ENCODE measurements around the gene CIBAR2.

The CIBAR2 gene

DNA sequence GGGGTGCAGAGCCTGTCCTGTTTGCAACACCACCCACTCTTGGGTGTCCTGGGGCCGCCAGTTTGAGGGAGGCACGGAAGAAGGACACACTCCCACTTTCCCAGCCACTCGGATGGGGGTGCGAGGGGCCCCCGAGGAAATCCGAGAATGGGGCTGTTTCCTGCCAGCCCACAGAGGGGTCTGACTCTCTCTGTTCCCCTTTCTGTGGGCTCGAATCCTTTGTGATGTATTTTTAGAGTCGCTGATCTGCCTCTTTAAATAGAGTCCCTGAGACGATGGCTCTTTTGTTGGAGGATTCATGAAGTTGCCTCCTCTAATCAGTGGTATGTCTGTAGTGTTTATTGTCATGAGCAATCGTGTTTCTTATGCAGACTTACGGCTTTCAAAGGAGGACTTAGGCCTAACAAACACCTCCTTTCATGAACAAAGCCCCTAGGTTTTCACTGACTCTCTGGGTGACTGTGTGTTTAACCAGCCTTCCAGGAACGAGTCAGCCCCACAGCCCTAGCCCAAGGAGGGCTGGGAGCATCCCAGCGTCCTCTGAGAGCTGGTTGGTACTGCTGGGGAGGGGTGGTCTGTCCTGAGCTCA, 29.1 kb downstream of the CIBAR2 start:
- no peak for DNase-seq (ENCODE audit: low read depth, low spot score)

DNA sequence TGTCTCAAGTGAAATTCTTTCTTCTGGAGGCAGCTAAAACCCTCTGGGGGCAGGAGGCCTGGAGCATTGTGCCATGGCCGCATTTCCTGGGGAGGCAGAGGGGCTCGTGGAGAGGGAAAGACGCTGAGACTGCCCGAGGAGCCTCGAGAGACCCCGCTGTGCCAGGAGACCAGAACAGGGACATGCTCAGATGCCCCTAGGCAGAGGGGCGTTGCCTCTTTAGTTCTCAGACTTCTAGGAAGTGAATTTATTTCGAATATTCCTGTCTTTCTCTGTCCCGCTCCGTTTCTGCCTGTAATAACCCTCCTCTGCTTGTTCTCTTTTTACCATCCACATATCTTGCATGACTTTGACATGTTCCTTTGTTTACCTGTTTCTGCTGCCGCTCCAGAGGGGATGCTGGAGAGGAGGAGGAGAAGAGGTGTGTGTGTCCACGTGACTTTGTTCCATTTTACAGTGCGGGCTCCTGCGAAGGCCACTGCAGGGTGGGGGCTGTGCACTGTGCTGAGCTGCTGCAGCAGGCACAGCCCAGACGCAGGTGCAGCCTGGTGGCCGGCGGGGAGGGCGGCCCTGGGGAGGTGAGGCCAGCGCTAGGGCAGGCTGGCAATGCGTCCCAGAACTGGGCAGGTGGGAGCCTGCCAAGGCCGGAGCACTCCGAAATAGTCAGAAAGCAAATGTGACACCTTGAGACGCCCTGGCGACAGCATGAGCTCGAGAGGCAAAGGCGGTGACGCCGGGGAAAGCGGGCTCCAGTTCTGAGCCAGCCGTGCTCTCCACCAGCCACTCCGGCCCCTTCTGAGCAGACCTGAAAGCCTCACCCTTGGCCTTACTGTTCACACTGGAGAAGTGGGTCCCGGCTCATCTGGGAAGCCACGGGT, 29.9 kb downstream of the CIBAR2 start:
- no peak for DNase-seq (ENCODE audit: low read depth, low spot score)

DNA sequence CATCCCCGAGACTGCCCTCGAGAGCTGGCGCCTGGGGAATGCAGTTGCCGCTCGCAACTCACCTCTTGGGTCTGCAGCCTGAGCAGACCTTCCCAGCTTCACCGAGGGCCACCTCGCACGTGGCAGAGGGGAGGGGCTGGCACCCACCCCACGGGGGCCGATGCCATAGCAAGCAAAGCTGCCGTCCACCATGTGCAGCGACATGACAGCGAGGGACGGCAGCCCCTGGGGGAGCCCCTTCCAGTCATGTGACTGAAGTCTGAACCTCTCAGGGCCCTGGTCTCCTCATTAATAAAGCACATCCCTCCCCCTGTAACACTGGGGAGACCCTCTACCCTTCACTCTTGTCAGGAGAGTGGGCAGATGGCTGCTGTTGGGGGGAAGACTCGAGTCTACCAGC, 30.5 kb downstream of the CIBAR2 start:
- DNase-seq (ENCODE audit: low read depth, low spot score), result no peak

- DNase-seq (ENCODE audit: low read depth, low spot score), result no peak
These were observed 31.2 kb downstream of the CIBAR2 start for GRCh38 chr16:85081038-85081437.

- no peak for DNase-seq (ENCODE audit: low read depth, low spot score)
These were observed 32.3 kb downstream of the CIBAR2 start for GRCh38 chr16:85079785-85080570.

- DNase-seq (ENCODE audit: low read depth, low spot score), result no peak
These were observed 33.3 kb downstream of the CIBAR2 start for GRCh38 chr16:85078952-85079351.

DNA sequence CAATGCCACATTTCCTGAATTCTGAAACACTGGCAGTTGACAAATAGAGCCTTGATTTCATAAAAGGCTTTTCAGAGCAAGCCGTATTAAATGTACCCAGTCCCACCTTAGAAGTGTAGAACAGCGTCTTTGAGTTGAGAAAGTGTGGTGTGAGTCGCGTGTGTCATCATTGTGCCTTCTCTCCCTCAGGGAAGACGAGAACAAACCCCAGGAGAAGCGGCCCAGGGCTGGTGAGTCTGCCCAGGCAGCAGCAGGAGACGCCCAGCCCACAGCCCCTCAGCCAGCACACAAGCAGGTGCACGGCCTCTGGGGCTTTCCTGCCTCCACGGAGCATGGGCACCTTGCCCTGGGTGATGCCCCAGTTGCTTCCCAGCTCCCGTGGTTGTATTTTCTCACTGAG, 34.0 kb downstream of the CIBAR2 start:
- no peak for DNase-seq (ENCODE audit: low read depth, low spot score)

- no peak for DNase-seq (ENCODE audit: low read depth, low spot score)
These were observed 34.6 kb downstream of the CIBAR2 start for GRCh38 chr16:85077576-85078125.

DNA sequence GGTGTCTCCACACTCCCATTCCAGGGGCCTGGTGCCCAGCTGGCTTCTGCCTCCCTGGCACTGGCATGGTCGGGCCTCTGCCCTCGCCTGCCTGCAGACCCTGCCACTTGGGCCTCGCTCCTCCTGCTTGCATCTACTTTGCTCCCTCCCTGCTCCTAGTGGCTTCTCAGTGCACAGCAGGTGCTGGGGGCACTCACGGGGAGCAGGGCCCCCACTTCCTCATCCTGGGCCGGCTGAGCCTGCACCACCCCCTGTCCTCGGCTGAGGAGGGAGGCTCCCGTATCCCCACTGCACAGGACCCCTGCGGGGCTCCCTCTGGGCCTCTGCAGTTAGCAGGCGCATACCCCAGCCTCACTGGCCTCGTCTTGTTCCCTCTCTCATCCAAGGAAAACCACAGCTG, 35.2 kb downstream of the CIBAR2 start:
- DNase-seq (ENCODE audit: low read depth, low spot score), result no peak

- no peak for DNase-seq (ENCODE audit: low read depth, low spot score)
These were observed 36.9 kb downstream of the CIBAR2 start for GRCh38 chr16:85075236-85075924.

DNA sequence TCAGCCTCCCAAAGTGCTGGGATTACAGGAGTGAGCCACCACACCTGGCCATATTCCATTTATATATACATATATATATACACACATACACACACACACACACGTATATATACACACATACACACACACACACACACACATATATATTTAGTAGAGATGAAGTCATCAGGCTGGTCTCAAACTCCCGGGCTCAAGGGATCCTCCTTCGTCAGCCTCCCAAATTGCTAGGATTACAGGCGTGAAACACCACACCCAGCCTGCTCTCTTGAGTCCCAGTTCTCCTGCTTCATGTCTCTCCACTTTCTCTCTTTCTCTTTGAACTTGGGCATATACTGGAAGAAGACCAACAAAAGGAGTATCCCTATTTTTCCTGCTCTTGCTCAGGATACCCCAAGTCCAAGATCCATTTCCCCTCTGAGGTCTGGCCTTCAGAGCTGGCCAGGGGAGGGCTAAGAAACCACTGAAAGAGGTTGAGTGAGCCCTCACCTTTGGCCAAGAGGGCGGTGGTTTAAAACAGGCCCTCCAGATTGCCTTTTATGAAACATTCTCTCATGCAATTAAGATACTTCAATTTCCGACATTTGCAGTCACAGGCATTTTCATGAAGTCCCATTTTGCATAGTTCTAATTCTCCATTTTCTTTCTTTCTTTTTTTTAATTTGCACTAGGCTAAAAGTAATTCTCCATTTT, 37.9 kb downstream of the CIBAR2 start:
- DNase-seq (ENCODE audit: low read depth, low spot score), result no peak

GRCh38 chr16:85072947-85073346, 39.3 kb downstream of the CIBAR2 start:
- no peak for DNase-seq (ENCODE audit: low read depth, low spot score)

GRCh38 chr16:85072076-85072860, 40.0 kb downstream of the CIBAR2 start:
- DNase-seq (ENCODE audit: low read depth, low spot score), result no peak

GRCh38 chr16:85069171-85069570, 43.1 kb downstream of the CIBAR2 start:
- no peak for DNase-seq (ENCODE audit: low read depth, low spot score)

DNA sequence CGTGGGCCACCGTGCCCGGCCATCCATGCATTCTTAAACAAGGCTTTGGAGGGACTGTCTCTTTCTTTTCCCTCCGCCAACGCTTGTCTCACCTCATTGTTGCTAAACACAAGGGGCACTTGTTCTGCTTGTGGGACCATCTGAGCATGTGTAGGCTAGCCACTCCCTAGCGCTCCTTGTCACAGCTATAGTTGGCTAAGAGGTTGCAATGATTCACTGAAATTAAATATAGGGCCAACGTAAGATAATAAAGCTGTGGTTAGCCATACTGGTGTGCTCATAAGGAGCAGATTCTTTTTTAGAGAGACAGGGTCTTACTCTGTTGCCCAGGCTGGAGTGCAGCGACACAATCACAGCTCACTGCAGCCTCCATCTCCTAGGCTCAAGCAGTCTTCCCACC, 43.5 kb downstream of the CIBAR2 start:
- DNase-seq (ENCODE audit: low read depth, low spot score), result no peak

- DNase-seq (ENCODE audit: low read depth, low spot score), result no peak
These were observed 44.8 kb downstream of the CIBAR2 start for GRCh38 chr16:85067426-85067825.

DNA sequence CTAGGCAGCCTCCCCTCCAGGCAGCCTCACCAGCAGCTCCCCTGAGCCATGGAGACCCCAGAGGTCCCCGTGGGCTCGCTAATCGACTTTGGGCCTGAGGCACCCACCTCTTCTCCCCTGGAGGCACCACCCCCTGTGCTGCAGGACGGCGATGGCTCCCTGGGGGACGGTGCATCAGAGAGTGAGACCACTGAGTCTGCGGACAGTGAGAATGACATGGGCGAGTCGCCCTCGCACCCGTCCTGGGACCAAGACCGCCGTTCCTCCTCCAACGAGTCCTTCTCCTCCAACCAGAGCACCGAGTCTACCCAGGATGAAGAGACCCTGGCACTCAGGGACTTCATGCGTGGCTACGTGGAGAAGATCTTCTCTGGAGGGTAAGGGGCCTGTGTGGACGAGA, 45.2 kb downstream of the CIBAR2 start:
- DNase-seq (ENCODE audit: low read depth, low spot score), result no peak

- DNase-seq (ENCODE audit: low read depth, low spot score), result no peak
These were observed 45.9 kb downstream of the CIBAR2 start for GRCh38 chr16:85066346-85066885.

GRCh38 chr16:85065099-85065498, 47.2 kb downstream of the CIBAR2 start:
- DNase-seq (ENCODE audit: low read depth, low spot score), result no peak

GRCh38 chr16:85064186-85064585, 48.1 kb downstream of the CIBAR2 start:
- DNase-seq (ENCODE audit: low read depth, low spot score), result no peak
